HG02798 (cell line): ENCODE results near the gene TXLNG.
"Not testable (repeated sequence)": the region's sequence is repeated elsewhere in the genome, so short reads cannot be mapped to it uniquely, and the experiment has no call there.

Source experiments
- ATAC-seq: cut with Tn5 transposase; IDR thresholded peaks from one replicate; pipeline ENCODE4 v1.9.1; 2021; ENCODE audit warnings: mild to moderate bottlenecking; ENCODE audit not compliant: unreplicated experiment, poor library complexity

TXLNG gene

DNA sequence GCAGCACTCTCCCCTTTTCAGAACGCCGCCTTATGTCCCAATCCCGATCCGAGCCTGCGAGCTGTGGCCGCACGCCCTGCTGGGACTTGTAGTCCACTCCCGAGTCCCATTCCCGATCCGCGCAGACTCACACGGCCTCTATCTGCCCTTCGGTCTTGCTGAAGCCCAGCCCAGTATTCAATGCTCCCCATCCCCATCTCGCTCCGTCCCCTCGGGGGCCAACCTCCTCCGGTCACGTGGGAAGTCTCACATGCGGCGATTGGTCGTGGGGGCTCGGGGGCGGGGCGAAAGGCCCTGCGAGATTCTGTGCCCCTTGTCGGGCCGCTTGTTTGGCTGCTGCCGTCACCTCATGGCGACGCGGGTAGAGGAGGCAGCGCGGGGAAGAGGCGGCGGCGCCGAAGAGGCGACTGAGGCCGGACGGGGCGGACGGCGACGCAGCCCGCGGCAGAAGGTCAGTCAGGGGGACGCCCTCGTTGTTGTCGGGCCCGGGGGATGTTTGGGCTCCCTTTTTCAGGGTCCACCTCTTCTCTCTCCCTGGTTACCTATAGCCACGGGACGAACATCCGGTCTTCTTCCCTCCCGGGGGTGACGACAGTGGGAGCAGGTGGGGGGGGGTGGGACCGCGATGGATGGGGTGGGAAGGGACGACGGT is at the start of gene TXLNG:
Gene TXLNG (plus strand): TSS at position 328 of the 652 bp plus-strand sequence. CDS start 22 bp downstream, at position 350.
- peak; percentile 100 for ATAC-seq

DNA sequence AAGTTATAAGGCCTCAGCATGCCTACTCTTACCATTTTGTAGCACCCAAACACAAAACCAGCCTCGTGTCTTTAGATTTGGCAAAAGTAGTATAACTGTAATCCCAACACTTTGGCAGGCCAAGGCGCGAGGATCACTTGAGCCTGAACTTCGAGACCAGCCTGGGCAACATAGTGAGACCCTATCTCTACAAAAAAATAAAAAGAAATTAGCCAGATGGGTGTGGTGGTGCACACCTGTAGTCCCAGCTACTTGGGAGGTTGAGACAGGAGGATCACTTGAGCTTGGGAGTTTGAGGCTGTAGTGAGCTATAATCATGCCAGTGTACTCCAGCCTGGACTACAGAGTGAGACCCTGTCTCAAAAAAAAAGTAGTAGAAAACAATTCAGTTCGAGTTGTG is 49.2 kb upstream of the TXLNG start:
- no peak for ATAC-seq

DNA sequence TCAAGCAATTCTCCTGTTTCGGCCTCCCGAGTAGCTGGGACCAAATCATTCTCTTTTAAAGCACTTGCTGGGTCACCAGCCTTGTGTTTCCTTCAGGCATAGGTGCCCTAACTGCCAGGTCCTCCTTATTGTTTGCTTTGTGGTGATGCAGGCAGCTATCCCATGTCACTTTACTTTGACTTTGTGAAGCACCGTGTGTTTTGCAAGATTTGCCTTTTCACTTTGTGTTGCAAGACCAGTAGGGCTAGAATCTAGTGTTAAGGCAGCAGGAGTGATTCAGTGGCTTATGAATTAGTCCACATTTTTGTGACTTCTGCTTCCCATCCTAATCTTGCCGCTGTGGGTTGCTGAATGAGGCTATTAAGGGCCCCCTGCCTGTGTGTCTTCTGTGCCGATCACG is 46.7 kb upstream of the TXLNG start:
- ATAC-seq = no peak

DNA sequence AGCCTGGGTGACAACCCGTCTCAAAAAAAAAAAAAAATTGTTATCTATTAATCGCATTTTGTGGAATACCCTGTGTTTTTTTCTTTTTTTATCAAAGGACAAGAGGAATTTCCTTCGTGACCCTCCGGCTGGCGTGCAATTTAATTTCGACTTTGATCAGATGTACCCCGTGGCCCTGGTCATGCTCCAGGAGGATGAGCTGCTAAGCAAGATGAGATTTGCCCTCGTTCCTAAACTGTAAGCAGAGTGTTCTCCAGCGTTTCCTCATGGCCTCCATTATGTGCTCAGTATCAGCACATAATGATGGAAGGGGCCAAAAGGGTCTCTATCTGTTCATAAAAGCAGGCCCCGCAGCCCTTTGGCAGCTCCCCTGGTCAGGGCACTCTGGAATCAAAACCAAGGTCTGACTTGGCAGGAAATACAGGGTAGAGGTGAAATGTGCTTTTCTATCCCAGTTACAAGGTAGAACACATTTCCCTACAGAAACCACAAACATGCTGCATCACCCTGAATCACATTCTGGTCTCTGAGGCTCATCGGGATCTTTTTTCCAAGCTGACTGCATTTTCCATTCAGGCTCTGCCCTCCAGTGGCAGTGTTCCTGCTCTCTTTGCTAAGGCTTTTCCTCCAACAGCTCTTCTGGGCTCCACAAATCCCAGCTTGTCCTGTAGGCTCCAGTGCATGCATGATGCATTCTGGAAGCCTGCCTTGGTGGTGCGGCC is 42.5 kb upstream of the TXLNG start:
- ATAC-seq = no peak

DNA sequence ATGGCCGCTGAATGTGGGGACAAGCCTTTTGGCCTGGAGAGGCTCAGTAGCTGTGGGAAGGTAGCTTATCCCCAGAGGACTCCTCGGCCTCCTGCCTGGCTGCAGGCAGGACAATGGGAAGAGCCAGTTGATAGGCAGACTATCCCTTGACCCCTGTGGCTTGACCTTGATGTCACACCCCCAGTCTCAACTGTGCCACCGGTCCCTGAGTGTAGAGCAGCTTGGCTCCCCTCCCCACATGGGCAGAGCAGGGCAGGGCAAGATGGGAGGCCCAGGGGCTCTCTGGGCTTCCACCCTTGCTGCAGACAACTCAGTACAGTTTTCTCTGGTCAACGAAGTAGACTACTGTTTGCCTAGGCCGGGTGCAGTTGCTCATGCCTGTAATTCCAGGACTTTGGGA is 41.2 kb upstream of the TXLNG start:
- ATAC-seq = no peak

DNA sequence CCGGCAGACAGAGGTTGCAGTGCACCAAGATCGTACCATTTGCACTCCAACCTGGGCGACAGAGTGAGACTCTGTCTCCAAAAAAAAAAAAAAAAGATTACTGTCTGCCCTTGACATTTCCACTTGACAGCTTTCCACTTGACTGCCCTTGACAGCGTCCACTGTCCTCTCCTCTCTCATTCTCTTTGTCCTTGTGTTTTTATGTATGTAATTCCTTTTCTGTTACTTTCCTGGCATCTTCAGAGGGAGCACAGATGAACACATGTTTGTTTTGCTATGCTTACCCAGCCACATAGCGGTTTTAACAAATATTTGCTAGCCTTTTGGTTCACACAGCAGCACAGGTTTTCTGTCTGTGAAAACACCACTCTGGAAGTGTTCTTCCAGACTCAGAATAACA is 40.6 kb upstream of the TXLNG start:
- ATAC-seq = no peak

DNA sequence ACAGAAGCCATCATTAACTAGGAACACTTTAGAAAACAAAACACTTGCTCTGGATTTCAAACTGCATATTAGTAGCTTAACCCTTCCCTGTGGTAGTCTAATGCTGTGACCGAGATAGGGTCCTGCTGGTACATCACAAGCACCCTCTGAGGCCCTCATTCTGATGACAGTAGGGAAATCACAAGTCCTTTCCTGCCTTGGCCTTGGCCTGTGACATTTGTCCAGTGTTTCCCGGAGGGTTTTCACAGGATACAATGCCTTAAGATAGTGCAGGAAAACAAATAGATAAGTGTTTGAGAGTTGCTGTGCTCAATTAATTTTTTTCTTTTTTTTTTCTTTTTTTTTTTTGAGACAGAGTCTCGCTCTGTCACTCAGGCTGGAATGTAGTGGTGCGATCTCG is 37.8 kb upstream of the TXLNG start:
- ATAC-seq = no peak

DNA sequence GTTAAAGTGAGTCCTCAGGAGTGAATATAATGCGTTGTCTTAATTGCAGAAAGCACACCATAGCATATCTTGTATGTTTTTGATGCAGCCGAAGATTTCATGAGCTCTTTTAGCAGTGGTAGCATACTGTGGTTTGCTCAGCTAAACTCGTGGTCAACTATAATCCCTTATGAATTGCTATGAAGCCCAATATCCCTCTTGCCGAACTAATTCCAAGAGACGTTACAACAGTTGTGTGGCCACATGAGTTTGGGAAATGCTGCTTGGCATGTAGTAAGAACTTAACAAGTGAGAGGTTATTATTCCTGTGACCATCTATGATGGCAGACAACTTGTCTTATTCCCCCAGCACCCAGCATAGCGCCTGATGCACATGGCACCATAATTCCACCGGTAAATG is 36.1 kb upstream of the TXLNG start:
- ATAC-seq = no peak

DNA sequence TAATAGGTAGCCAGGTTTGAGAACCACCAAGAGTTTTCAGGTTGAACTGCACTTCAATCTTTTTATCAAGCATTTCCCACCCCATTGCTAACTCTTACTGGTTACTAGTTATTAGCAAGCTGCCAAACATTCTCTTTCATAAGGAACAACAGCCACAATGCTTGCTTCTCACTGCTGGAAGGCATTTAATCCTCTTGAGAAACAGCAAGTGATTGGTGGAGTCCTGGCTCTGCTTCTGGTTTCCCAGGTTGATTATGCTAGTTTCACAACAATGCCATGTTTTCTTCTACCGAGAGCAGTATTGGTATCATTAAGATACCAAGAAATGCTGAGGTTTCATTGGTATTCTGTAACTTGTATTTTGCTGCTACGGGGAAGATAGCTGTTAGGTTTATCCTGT is 32.2 kb upstream of the TXLNG start:
- no peak for ATAC-seq

DNA sequence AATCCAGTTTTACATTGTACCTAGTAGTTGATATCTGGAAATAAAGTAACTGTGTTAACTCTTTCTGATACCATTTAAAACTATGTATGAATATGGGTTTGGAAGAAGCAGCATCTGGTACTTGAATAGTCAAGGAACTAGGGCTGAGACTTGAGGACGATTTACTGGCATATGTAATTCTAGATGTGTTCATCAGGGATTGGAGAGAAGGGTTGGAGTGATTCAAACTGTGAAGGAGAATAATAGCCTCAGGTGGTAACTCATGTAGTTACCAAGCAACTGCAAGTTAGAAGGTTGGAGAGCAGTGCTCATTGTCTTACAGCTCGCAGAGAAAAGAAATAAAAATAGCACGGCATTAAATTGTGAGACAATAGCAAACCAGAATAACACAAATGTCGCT is 29.5 kb upstream of the TXLNG start:
- ATAC-seq = no peak

DNA sequence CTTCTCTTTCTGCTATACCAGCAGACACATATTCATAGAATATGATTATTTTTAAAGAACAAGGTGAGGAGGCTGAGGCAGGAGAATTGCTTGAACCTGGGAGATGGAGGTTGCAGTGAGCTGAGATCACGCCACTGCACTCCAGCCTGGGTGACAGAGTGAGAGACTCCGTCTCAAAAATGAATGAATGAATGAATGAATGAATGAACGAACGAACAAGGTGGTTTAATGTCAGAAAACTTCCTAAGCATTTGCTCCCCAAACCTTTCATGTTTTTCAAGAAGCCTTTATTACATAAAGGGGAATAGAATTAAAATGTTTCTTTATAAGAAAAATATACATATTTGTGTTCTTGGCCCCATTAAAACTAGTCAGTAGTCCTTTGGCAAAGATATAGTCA is 24.8 kb upstream of the TXLNG start:
- ATAC-seq = not testable (repeated sequence)

DNA sequence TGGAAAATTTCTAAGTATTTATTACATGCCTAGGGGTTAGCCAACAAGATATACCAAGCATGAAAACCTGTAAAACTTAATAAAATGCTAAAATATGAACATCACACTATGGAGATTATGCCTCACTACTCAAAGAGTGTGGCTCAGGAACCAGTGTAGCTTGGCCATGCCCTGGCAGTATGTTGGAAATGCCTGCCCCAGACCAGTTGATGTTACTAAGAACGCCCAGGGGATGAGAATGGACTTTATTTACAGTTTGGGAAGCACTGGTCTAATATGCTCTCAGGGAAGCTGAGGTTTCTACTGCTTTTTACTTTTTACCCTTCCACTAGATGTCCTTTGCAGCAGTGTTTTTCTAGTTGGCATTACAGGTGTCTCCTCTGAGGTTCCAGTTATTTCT is 23.7 kb upstream of the TXLNG start:
- ATAC-seq = no peak

DNA sequence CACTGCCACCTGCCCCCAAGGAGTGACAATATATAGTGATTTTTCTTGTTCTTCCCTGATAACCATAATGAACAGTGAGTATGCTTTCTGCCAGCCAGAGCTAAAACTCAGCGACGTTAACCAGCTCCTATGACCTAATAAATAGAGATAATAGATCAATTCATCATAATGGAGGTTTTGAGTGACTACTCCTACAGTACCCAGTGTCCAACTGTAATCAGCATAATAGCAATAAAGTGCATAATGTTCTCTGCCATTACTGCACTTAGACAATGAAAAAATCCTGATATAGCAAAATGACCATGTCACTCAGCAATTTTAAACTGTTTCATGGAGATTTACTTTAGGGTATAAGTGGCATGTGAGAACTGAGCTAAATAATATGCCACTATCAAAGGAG is 20.7 kb upstream of the TXLNG start:
- ATAC-seq = no peak

DNA sequence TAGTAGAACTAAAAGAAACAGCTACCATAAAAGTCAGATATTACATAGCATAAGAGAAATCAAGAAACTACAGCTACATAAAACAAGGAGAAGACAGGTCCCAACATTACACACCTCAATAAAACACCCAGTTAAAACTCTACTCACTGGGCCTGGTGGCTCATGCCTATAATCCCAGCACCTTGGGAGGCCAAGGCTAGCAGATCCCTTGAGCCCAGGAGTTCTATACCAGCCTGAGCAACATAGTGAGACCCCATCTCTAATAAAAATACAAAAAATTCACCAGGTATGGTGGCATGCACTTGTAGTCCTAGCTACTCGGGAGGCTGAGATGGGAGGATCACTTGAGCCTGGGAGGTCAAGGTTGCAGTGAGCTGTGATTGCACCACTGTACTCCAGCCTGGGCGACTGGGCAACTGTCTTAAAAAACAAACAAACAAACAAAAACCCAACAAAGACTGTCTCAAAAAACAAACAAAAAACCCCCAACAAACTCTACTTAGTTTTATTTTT is 15.2 kb upstream of the TXLNG start:
- ATAC-seq = no peak

DNA sequence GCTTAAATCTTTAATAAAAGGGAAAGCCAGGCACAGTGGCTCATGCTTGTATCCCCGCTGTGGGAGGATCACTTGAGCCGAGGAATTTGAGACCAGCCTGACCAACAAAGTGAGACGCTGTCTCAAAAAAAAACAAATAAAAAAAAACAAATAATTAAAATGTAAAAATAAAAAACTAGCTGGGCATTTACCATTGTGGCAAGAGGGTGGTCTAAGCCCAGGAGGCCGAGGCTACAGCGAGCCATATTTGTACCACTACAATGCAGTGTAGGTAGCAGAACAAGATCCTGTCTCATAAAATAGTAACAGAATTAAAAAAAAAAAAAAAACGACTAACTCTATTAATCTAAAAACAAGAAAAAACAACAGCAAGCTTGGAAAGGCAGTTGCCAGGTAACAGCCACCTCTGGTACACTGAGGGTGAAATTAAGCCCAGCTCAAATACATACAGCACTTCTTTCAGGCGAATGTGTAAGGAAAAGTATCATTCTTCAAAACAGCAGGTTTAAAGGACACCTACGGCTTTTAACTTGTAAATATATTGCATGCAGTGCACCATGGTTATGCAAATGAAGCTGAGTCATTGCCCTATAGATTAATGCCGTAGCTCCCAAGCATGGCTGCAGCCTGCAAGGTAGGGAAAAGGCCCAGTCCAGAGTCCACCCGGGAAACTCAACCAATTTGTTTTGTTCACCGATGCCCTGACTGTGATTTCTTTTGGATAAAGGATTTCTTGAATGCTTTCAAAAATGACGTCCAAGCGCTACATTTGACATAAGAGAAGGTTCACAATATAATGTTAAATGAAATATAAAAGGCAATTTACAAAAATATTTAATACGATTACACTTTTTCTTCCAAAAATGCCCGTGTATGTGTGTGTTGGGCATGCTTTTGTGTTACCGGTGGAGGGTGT is 14.5 kb upstream of the TXLNG start:
- no peak for ATAC-seq

DNA sequence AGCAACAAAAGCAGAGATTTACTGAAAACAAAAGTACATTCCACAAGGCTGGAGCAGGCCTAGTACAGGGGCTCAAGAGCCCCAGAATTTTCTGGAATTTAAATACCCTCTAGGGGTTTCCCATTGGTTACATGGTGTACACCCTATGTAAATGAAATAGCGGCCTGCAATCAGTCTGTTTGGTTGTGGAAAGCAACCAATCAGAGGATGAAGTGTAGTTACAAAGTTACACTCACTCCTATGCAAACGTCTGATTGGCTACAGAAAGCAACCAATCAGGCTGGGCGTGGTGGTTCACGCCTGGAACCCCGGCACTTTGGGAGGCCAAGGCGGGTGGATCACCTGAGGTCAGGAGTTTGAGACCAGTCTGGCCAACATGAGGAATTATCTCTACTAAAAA is 13.8 kb upstream of the TXLNG start:
- no peak for ATAC-seq

DNA sequence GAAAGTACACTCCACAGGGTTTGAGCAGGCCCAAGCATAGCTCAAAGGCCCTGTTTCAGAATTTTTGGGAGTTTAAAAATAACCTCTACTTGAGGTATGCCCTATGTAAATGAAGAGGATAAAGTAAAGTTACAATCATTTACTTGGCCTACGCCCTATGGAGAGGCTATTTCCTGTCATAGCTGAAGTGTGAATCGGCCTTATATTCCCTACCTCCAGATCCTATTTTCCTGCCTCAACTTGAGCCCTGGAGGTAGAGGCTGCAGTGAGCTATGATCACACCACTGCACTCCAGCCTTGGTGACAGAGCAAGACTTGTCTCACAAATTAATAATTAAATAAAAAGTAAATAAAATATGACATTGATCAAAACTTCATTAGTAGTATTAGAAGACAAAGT is 11.5 kb upstream of the TXLNG start:
- no peak for ATAC-seq

DNA sequence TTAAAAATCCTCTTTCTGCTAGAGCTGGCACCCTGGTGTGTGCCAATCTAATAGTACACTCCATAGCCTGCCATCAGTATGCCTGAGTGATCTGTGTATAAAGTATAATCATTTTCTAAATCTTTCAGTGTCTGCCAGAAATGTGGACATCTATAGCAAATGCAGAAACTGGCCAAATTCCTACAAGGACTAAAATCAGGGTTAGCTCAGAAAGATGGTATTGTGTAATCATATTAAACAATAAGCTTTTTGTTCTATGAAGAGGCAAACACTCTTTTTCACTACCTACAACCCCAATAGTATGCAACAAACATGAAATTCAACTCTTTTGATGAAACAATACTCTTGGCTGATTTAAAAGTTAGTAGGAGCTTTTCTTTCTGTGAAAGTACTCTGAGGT is 7.7 kb upstream of the TXLNG start:
- ATAC-seq = no peak

DNA sequence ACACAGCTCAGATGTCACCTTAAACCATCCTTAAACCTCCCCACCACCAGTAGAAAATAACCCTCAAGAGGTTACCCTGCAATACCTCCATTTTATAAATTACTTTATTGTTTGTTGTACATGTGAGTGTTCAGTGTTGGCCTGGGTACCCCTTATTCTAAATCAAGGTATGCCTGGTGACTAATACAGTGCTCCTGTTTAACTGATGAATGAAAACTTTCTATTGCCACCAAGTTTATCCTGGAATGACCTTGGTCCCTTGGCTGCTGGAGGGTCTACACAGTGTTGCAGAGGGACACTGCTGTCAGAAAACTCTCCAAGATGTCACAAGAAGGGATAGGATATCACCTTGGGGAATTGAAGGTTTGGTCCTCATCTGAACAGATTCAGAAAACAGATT is 7.3 kb upstream of the TXLNG start:
- ATAC-seq = no peak

DNA sequence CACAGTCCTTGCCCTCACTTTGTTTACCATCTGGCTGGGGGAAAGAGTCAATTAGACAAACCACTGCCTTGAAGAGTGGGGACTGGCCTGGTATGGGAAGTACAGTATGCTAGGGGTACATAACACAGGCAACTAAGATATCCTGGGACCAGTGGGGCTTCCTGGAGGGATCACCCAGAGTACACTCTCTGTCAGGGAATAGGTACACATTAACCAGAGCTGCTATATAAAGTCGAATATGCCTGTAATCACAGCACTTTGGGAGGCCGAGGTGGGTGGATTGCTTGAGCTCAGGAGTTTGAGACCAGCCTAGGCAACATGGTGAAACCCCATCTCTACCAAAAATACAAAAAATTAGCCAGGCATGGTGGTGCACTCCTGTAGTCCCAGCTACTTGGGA is 6.5 kb upstream of the TXLNG start:
- ATAC-seq = not testable (repeated sequence)

DNA sequence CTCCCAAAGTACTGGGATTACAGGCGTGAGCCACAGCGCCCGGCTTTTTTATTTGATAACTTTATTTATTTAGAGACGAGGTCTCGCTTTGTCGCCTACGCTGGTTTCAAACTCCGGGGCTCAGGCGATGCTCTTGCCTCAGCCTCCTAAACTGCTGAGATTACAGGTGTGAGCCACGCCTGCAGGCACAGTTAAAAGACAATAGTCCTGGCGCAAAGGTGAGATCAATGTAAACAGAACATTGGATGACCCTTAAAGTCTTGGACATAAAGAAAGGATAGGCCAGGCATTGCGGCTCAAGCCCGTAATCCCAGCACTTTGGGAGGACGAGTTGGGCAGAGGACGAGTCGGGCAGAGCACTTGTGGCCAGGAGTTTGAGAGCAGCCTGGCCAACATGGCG is 2.8 kb upstream of the TXLNG start:
- ATAC-seq = no peak
